MM.1S (cell line): ENCODE data around the gene FAF1.

Experiments used
- DNase-seq: peaks from one replicate; pipeline ENCODE4 v3.0.0-alpha.2; 2015
- H2AFZ ChIP-seq: fragments of 300-600 bp; sonication (generic); 2 replicates; pipeline ENCODE4 v1.6.0; 2016; ENCODE audit warnings: antibody characterized with exemption, low read length
- H3F3A ChIP-seq: fragments of 300-600 bp; sonication (generic); 2 replicates; pipeline ENCODE4 v1.6.1; 2016; ENCODE audit warnings: mild to moderate bottlenecking, antibody characterized with exemption, low read length, moderate library complexity, mixed read lengths; ENCODE audit not compliant: insufficient read depth
- H3K27ac ChIP-seq: fragments of 300-600 bp; sonication (generic); 2 replicates; pipeline ENCODE4 v1.5.1; 2016; ENCODE audit warnings: mild to moderate bottlenecking, low read length
- H3K27me3 ChIP-seq: fragments of 300-600 bp; sonication (generic); replicated peaks from 2 replicates; pipeline ENCODE4 v1.6.0; 2016; ENCODE audit warnings: low read length; ENCODE audit not compliant: insufficient read depth
- H3K36me3 ChIP-seq: fragments of 300-600 bp; sonication (generic); replicated peaks from 2 replicates; pipeline ENCODE4 v1.6.1; 2016; ENCODE audit warnings: mild to moderate bottlenecking, low read length, mixed read lengths; ENCODE audit not compliant: insufficient read depth
- H3K4me1 ChIP-seq: fragments of 300-600 bp; sonication (generic); 2 replicates; pipeline ENCODE4 v1.6.1; 2016; ENCODE audit warnings: low read length, mixed read lengths
- H3K4me2 ChIP-seq: fragments of 300-600 bp; sonication (generic); 2 replicates; pipeline ENCODE4 v1.6.0; 2016; ENCODE audit warnings: low read depth, low read length
- H3K4me3 ChIP-seq: fragments of 300-600 bp; sonication (generic); 2 replicates; pipeline ENCODE4 v1.5.1; 2016; ENCODE audit warnings: low read length, mixed read lengths
- H3K79me2 ChIP-seq: fragments of 300-600 bp; sonication (generic); 2 replicates; pipeline ENCODE4 v1.6.1; 2016; ENCODE audit warnings: mixed run types, low read length, mixed read lengths
- H3K9ac ChIP-seq: fragments of 300-600 bp; sonication (generic); 2 replicates; pipeline ENCODE4 v1.6.1; 2016; ENCODE audit warnings: low read length, mixed read lengths
- H3K9me2 ChIP-seq: fragments of 300-600 bp; sonication (generic); replicated peaks from 2 replicates; pipeline ENCODE4 v1.6.1; 2016; ENCODE audit warnings: mild to moderate bottlenecking, low read length, mixed read lengths; ENCODE audit not compliant: insufficient read depth
- H3K9me3 ChIP-seq: fragments of 300-600 bp; sonication (generic); replicated peaks from 2 replicates; pipeline ENCODE4 v1.6.1; 2016; ENCODE audit warnings: mild to moderate bottlenecking, low read length, mixed read lengths; ENCODE audit not compliant: insufficient read depth
- H4K20me1 ChIP-seq: fragments of 300-600 bp; sonication (generic); 2 replicates; pipeline ENCODE4 v1.6.1; 2016; ENCODE audit warnings: mild to moderate bottlenecking, low read length, moderate library complexity, mixed read lengths; ENCODE audit not compliant: insufficient read depth
- CTCF ChIP-seq: fragments of 300-600 bp; sonication (generic); IDR thresholded peaks from 2 replicates; pipeline ENCODE4 v1.5.1; 2016; ENCODE audit warnings: antibody characterized with exemption, low read length, mixed read lengths
- EZH2 ChIP-seq: fragments of 300-600 bp; sonication (generic); optimal IDR thresholded peaks from 2 replicates; pipeline ENCODE3; 2017; ENCODE audit warnings: low read depth, mild to moderate bottlenecking, antibody characterized with exemption, low read length, mixed read lengths
- EZH2phosphoT487 ChIP-seq: fragments of 300-600 bp; sonication (generic); IDR thresholded peaks from 2 replicates; pipeline ENCODE4 v1.6.1; 2018; ENCODE audit warnings: antibody characterized with exemption, low read length

Gene FAF1

GRCh38 chr1:50424884-50425375 lies 535.1 kb downstream of the FAF1 start:
- DNase-seq = no peak
- Histone ChIP-seq H3K9ac (no peak overlapping the region), H3K36me3 (no peaks in the 10 kb centered on the region), H3K27me3 (no peaks in the 10 kb centered on the region; the same call in 1 of the 2 replicates), H3K4me3 (no peak overlapping the region), H3K4me2 (no peak overlapping the region), H3K9me2 (no peaks in the 10 kb centered on the region), H3F3A (no peaks in the 10 kb centered on the region), H3K9me3 (no peaks in the 10 kb centered on the region), H2AFZ (no peak overlapping the region), H3K27ac (no peak overlapping the region), H3K79me2 (no peaks in the 10 kb centered on the region), H3K4me1 (no peaks in the 10 kb centered on the region), H4K20me1 (no peaks in the 10 kb centered on the region)
- TF ChIP-seq CTCF (no peak), EZH2phosphoT487 (no peak), EZH2 (no peak)

- H3K4me2 ChIP-seq = no peak overlapping the region
- no peaks in the 10 kb centered on the region for H3K9me3 ChIP-seq
- H3F3A ChIP-seq = no peaks in the 10 kb centered on the region
- H3K9ac ChIP-seq = no peak overlapping the region
- H2AFZ ChIP-seq = no peak overlapping the region
- H3K36me3 ChIP-seq = no peaks in the 10 kb centered on the region
- no peaks in the 10 kb centered on the region for H4K20me1 ChIP-seq
- H3K27me3 ChIP-seq = no peaks in the 10 kb centered on the region; the same call in 1 of the 2 replicates
- H3K27ac ChIP-seq = no peak overlapping the region
- no peak for DNase-seq
- TF ChIP-seq CTCF = no peak
- TF ChIP-seq EZH2 = no peak
- TF ChIP-seq EZH2phosphoT487 = no peak
- H3K79me2 ChIP-seq = no peaks in the 10 kb centered on the region
- H3K4me1 ChIP-seq = no peaks in the 10 kb centered on the region
- H3K4me3 ChIP-seq = no peak overlapping the region
- no peaks in the 10 kb centered on the region for H3K9me2 ChIP-seq
Measured at GRCh38 chr1:50424045-50424883, 535.8 kb downstream of the FAF1 start.

- no peak overlapping the region for H3K27ac ChIP-seq
- no peak overlapping the region for H3K4me3 ChIP-seq
- no peaks in the 10 kb centered on the region for H3K9me3 ChIP-seq
- no peaks in the 10 kb centered on the region for H3K4me1 ChIP-seq
- TF ChIP-seq EZH2 = no peak
- TF ChIP-seq EZH2phosphoT487 = no peak
- TF ChIP-seq CTCF = no peak
- H4K20me1 ChIP-seq = no peaks in the 10 kb centered on the region
- H3K36me3 ChIP-seq = no peaks in the 10 kb centered on the region
- H2AFZ ChIP-seq = no peak overlapping the region
- no peak overlapping the region for H3K9ac ChIP-seq
- DNase-seq = no peak
- no peaks in the 10 kb centered on the region for H3K9me2 ChIP-seq
- no peaks in the 10 kb centered on the region for H3K79me2 ChIP-seq
- no peaks in the 10 kb centered on the region for H3F3A ChIP-seq
- no peak overlapping the region for H3K4me2 ChIP-seq
- H3K27me3 ChIP-seq = no peaks in the 10 kb centered on the region; the same call in 1 of the 2 replicates
Measured at GRCh38 chr1:50423670-50424000, 536.4 kb downstream of the FAF1 start.
